ENCODE data around the gene WASF2. TPM values are rescaled to one million over a fixed set of nuclear protein-coding genes. Genes with fewer than 3 reads are reported as not detected.

WASF2 gene
- total and polyA plus RNA-seq, 2 of the 13 experiments (the other 11 are each of a cell fraction or from before 2014, with no cell fraction given) = 10.4 to 27.7 TPM

GRCh38 chr1:27489973-27490741 lies at the start of gene WASF2 (continued):
- TF ChIP-seq ZNF142 (CRISPR knock-in tag; IDR thresholded peaks at IDR 0.05) (no peak), GABPA (IDR thresholded peaks at IDR 0.05; ENCODE audit: low read depth, low read length) (no peak), GABPA (CRISPR knock-in tag; IDR thresholded peaks at IDR 0.05; ENCODE audit: low read depth) (peak; percentile 78), RBAK (CRISPR knock-in tag; IDR thresholded peaks at IDR 0.05) (no peak), SP1 (IDR thresholded peaks at IDR 0.05) (no peak), SP1 (CRISPR knock-in tag; IDR thresholded peaks at IDR 0.05) (peak; percentile 93), ZBTB25 (CRISPR knock-in tag; IDR thresholded peaks at IDR 0.05) (no peak; the same call in 1 of the 2 replicates), ZGPAT (CRISPR knock-in tag; IDR thresholded peaks at IDR 0.05) (peak; percentile 59; the same call in 1 of the 2 replicates), MAFG (CRISPR knock-in tag; IDR thresholded peaks at IDR 0.05) (no peak), SNAI1 (CRISPR knock-in tag; IDR thresholded peaks at IDR 0.05; ENCODE audit: borderline replicate concordance) (no peak), KLF11 (CRISPR knock-in tag; IDR thresholded peaks at IDR 0.05) (no peak; the same call in 1 of the 2 replicates), HNF4A (CRISPR knock-in tag; IDR thresholded peaks at IDR 0.05) (no peak), ZFP37 (CRISPR knock-in tag; IDR thresholded peaks at IDR 0.05; ENCODE audit: borderline replicate concordance) (no peak), ATF7-NPFF (CRISPR knock-in tag; IDR thresholded peaks at IDR 0.05; ENCODE audit: low read depth) (peak; percentile 66; the same call in 1 of the 2 replicates), ZNF513 (CRISPR knock-in tag; conservative IDR thresholded peaks at IDR 0.05) (no peak), SALL1 (CRISPR knock-in tag; IDR thresholded peaks at IDR 0.05) (peak; percentile 57)
- TF ChIP-seq, protein P1, sequence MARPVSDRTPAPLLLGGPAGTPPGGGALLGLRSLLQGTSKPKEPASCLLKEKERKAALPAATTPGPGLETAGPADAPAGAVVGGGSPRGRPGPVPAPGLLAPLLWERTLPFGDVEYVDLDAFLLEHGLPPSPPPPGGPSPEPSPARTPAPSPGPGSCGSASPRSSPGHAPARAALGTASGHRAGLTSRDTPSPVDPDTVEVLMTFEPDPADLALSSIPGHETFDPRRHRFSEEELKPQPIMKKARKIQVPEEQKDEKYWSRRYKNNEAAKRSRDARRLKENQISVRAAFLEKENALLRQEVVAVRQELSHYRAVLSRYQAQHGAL (CRISPR knock-in tag; IDR thresholded peaks at IDR 0.05; ENCODE audit: not compliant biosample characterization) = peak; percentile 28
